ENCODE data around the gene ATXN7L1.

ATXN7L1 gene

GRCh38 chr7:105874055-105874454 is 2.3 kb downstream of the ATXN7L1 start:
- Histone ChIP-seq H3K9me3 (ENCODE audit: control insufficient read depth, low read depth, low read length) (no peaks in the 10 kb centered on the region), H3K27ac (ENCODE audit: low read length) (no peak overlapping the region), H3K4me3 (ENCODE audit: low read length) (no peak overlapping the region), H3K36me3 (ENCODE audit: control insufficient read depth, low read depth, low read length) (peaks cover 3% of the 10 kb centered on the region), H3K27me3 (ENCODE audit: control insufficient read depth, insufficient read depth, low read length) (peaks cover 17% of the 10 kb centered on the region), H3K4me1 (ENCODE audit: control insufficient read depth, low read depth, low read length) (peaks cover 19% of the 10 kb centered on the region), H3K9ac (ENCODE audit: low read length) (no peak overlapping the region)

- peaks cover 3% of the 10 kb centered on the region for H3K36me3 ChIP-seq (ENCODE audit: control insufficient read depth, low read depth, low read length)
- peaks cover 8% of the 10 kb centered on the region for H3K4me1 ChIP-seq (ENCODE audit: control insufficient read depth, low read depth, low read length)
- no peak overlapping the region for H3K4me3 ChIP-seq (ENCODE audit: low read length)
- H3K27me3 ChIP-seq (ENCODE audit: control insufficient read depth, insufficient read depth, low read length): peaks cover 5% of the 10 kb centered on the region
- no peaks in the 10 kb centered on the region for H3K9me3 ChIP-seq (ENCODE audit: control insufficient read depth, low read depth, low read length)
- no peak overlapping the region for H3K9ac ChIP-seq (ENCODE audit: low read length)
- no peak overlapping the region for H3K27ac ChIP-seq (ENCODE audit: low read length)
These were observed 3.9 kb downstream of the ATXN7L1 start for GRCh38 chr7:105872491-105872890.

GRCh38 chr7:105871142-105871541 is 5.3 kb downstream of the ATXN7L1 start:
- H3K27ac ChIP-seq (ENCODE audit: low read length): no peak overlapping the region

GRCh38 chr7:105866102-105866801 is 10.1 kb downstream of the ATXN7L1 start:
- Histone ChIP-seq H3K4me3 (ENCODE audit: low read length) (no peak overlapping the region), H3K9ac (ENCODE audit: low read length) (no peak overlapping the region), H3K36me3 (ENCODE audit: control insufficient read depth, low read depth, low read length) (peaks cover 7% of the 10 kb centered on the region), H3K27ac (ENCODE audit: low read length) (no peak overlapping the region), H3K4me1 (ENCODE audit: control insufficient read depth, low read depth, low read length) (peaks cover 17% of the 10 kb centered on the region), H3K9me3 (ENCODE audit: control insufficient read depth, low read depth, low read length) (no peaks in the 10 kb centered on the region), H3K27me3 (ENCODE audit: control insufficient read depth, insufficient read depth, low read length) (no peaks in the 10 kb centered on the region)

More at GRCh38 chr7:105871142-105871541, 5.3 kb downstream of the ATXN7L1 start:
- Histone ChIP-seq H3K9me3 (ENCODE audit: control insufficient read depth, low read depth, low read length) (no peaks in the 10 kb centered on the region), H3K36me3 (ENCODE audit: control insufficient read depth, low read depth, low read length) (peaks cover 10% of the 10 kb centered on the region), H3K4me3 (ENCODE audit: low read length) (no peak overlapping the region), H3K9ac (ENCODE audit: low read length) (no peak overlapping the region), H3K4me1 (ENCODE audit: control insufficient read depth, low read depth, low read length) (peaks cover 6% of the 10 kb centered on the region), H3K27me3 (ENCODE audit: control insufficient read depth, insufficient read depth, low read length) (no peaks in the 10 kb centered on the region)

GRCh38 chr7:105863876-105864275 is 12.5 kb downstream of the ATXN7L1 start:
- H3K27me3 ChIP-seq (ENCODE audit: control insufficient read depth, insufficient read depth, low read length): no peaks in the 10 kb centered on the region
- H3K27ac ChIP-seq (ENCODE audit: low read length): no peak overlapping the region
- H3K9ac ChIP-seq (ENCODE audit: low read length): no peak overlapping the region
- H3K9me3 ChIP-seq (ENCODE audit: control insufficient read depth, low read depth, low read length): no peaks in the 10 kb centered on the region
- peaks cover 24% of the 10 kb centered on the region for H3K4me1 ChIP-seq (ENCODE audit: control insufficient read depth, low read depth, low read length)
- no peak overlapping the region for H3K4me3 ChIP-seq (ENCODE audit: low read length)
- peaks cover 7% of the 10 kb centered on the region for H3K36me3 ChIP-seq (ENCODE audit: control insufficient read depth, low read depth, low read length)

- H3K4me3 ChIP-seq (ENCODE audit: low read length): no peak overlapping the region
- H3K4me1 ChIP-seq (ENCODE audit: control insufficient read depth, low read depth, low read length): peaks cover 24% of the 10 kb centered on the region
- H3K9ac ChIP-seq (ENCODE audit: low read length): no peak overlapping the region
- H3K36me3 ChIP-seq (ENCODE audit: control insufficient read depth, low read depth, low read length): peaks cover 7% of the 10 kb centered on the region
- H3K9me3 ChIP-seq (ENCODE audit: control insufficient read depth, low read depth, low read length): no peaks in the 10 kb centered on the region
- no peak overlapping the region for H3K27ac ChIP-seq (ENCODE audit: low read length)
- no peaks in the 10 kb centered on the region for H3K27me3 ChIP-seq (ENCODE audit: control insufficient read depth, insufficient read depth, low read length)
These were observed 13.6 kb downstream of the ATXN7L1 start for GRCh38 chr7:105862770-105863169.

GRCh38 chr7:105862276-105862675 is 14.1 kb downstream of the ATXN7L1 start:
- Histone ChIP-seq H3K9me3 (ENCODE audit: control insufficient read depth, low read depth, low read length) (no peaks in the 10 kb centered on the region), H3K27ac (ENCODE audit: low read length) (no peak overlapping the region), H3K36me3 (ENCODE audit: control insufficient read depth, low read depth, low read length) (peaks cover 7% of the 10 kb centered on the region), H3K27me3 (ENCODE audit: control insufficient read depth, insufficient read depth, low read length) (no peaks in the 10 kb centered on the region), H3K4me1 (ENCODE audit: control insufficient read depth, low read depth, low read length) (peaks cover 24% of the 10 kb centered on the region), H3K4me3 (ENCODE audit: low read length) (no peak overlapping the region), H3K9ac (ENCODE audit: low read length) (no peak overlapping the region)

- Histone ChIP-seq H3K9ac (ENCODE audit: low read length) (no peak overlapping the region), H3K27me3 (ENCODE audit: control insufficient read depth, insufficient read depth, low read length) (no peaks in the 10 kb centered on the region), H3K36me3 (ENCODE audit: control insufficient read depth, low read depth, low read length) (peaks cover under 1% of the 10 kb centered on the region), H3K27ac (ENCODE audit: low read length) (no peak overlapping the region), H3K9me3 (ENCODE audit: control insufficient read depth, low read depth, low read length) (no peaks in the 10 kb centered on the region), H3K4me1 (ENCODE audit: control insufficient read depth, low read depth, low read length) (peaks cover 24% of the 10 kb centered on the region), H3K4me3 (ENCODE audit: low read length) (no peak overlapping the region)
These were observed 15.2 kb downstream of the ATXN7L1 start for GRCh38 chr7:105861224-105861623.

GRCh38 chr7:105860793-105861192 is 15.6 kb downstream of the ATXN7L1 start:
- H3K9me3 ChIP-seq (ENCODE audit: control insufficient read depth, low read depth, low read length): no peaks in the 10 kb centered on the region
- H3K4me1 ChIP-seq (ENCODE audit: control insufficient read depth, low read depth, low read length): peaks cover 24% of the 10 kb centered on the region
- H3K27me3 ChIP-seq (ENCODE audit: control insufficient read depth, insufficient read depth, low read length): no peaks in the 10 kb centered on the region
- H3K9ac ChIP-seq (ENCODE audit: low read length): no peak overlapping the region
- no peak overlapping the region for H3K27ac ChIP-seq (ENCODE audit: low read length)
- no peak overlapping the region for H3K4me3 ChIP-seq (ENCODE audit: low read length)
- no peaks in the 10 kb centered on the region for H3K36me3 ChIP-seq (ENCODE audit: control insufficient read depth, low read depth, low read length)

- Histone ChIP-seq H3K9me3 (ENCODE audit: control insufficient read depth, low read depth, low read length) (no peaks in the 10 kb centered on the region), H3K27me3 (ENCODE audit: control insufficient read depth, insufficient read depth, low read length) (no peaks in the 10 kb centered on the region), H3K4me1 (ENCODE audit: control insufficient read depth, low read depth, low read length) (peaks cover 20% of the 10 kb centered on the region), H3K9ac (ENCODE audit: low read length) (no peak overlapping the region), H3K27ac (ENCODE audit: low read length) (no peak overlapping the region), H3K36me3 (ENCODE audit: control insufficient read depth, low read depth, low read length) (no peaks in the 10 kb centered on the region), H3K4me3 (ENCODE audit: low read length) (no peak overlapping the region)
These were observed 19.1 kb downstream of the ATXN7L1 start for GRCh38 chr7:105857009-105857952.

- no peaks in the 10 kb centered on the region for H3K27me3 ChIP-seq (ENCODE audit: control insufficient read depth, insufficient read depth, low read length)
- H3K4me1 ChIP-seq (ENCODE audit: control insufficient read depth, low read depth, low read length): peaks cover 16% of the 10 kb centered on the region
- H3K36me3 ChIP-seq (ENCODE audit: control insufficient read depth, low read depth, low read length): no peaks in the 10 kb centered on the region
- no peak overlapping the region for H3K27ac ChIP-seq (ENCODE audit: low read length)
- H3K9ac ChIP-seq (ENCODE audit: low read length): no peak overlapping the region
- no peak overlapping the region for H3K4me3 ChIP-seq (ENCODE audit: low read length)
- H3K9me3 ChIP-seq (ENCODE audit: control insufficient read depth, low read depth, low read length): no peaks in the 10 kb centered on the region
These were observed 21.9 kb downstream of the ATXN7L1 start for GRCh38 chr7:105854498-105854897.

All from iPS-18a (cell line).